Heart right ventricle (tissue), 16 donors: ENCODE data around the gene LGALS14. TPM values are rescaled to one million over a fixed set of nuclear protein-coding genes. Genes with fewer than 3 reads are reported as not detected.
"Not testable (repeated sequence)": the region's sequence is repeated elsewhere in the genome, so short reads cannot be mapped to it uniquely, and the experiment has no call there.

Source experiments
- ATAC-seq, 8 donors: fragments of 200-7000 bp; cut with Tn5 transposase; one replicate each; pipeline ENCODE4 v1.9.1; 2020; ENCODE audit warnings: mild to moderate bottlenecking in 8 of 8, moderate library complexity in 8 of 8, moderate number of reproducible peaks in 1 of 8
- DNase-seq, 2 donors: peaks; one replicate each; pipeline ENCODE4 v3.0.0-alpha.2; 2020
- H3K27ac ChIP-seq, 10 donors: fragments of 200-600 bp; sonication (generic) in 2 of 10; one replicate each; pipeline versions ENCODE4 v1.5.0 to v1.8.0; 2020 to 2022; ENCODE audit warnings: mild to moderate bottlenecking in 3 of 10
- H3K27me3 ChIP-seq, 7 donors: fragments of 200-600 bp; one replicate each; pipeline ENCODE4 v1.8.0; 2021 to 2022; ENCODE audit warnings: mild to moderate bottlenecking in 2 of 7
- H3K36me3 ChIP-seq, 9 donors: fragments of 200-600 bp; sonication (generic) in 1 of 9; one replicate each; pipeline versions ENCODE4 v1.5.0 to v1.8.0; 2020 to 2022; ENCODE audit warnings: mild to moderate bottlenecking in 2 of 9
- H3K4me1 ChIP-seq, 9 donors: fragments of 200-600 bp; sonication (generic) in 1 of 9; one replicate each; pipeline versions ENCODE4 v1.5.0 to v1.8.0; 2020 to 2022; ENCODE audit warnings: mild to moderate bottlenecking in 4 of 9
- H3K4me3 ChIP-seq, 10 donors: fragments of 200-600 bp; sonication (generic) in 2 of 10; one replicate each; pipeline versions ENCODE4 v1.5.0 to v1.8.0; 2020 to 2022; ENCODE audit warnings: mild to moderate bottlenecking in 7 of 10, moderate library complexity in 2 of 10
- H3K9me3 ChIP-seq, 11 donors: fragments of 200-600 bp in 10 of 11; sonication (generic) in 2 of 11; one replicate each; pipeline versions ENCODE4 v1.5.0 to v1.8.0; 2013 to 2022; ENCODE audit warnings: mild to moderate bottlenecking in 2 of 11, control low read depth in 1 of 11, moderate library complexity in 1 of 11
- CTCF ChIP-seq, 9 donors: fragments of 200-600 bp; sonication (generic) in 2 of 9; IDR thresholded peaks; one replicate each; pipeline versions ENCODE4 v1.5.0 to v1.8.0; 2021 to 2022; ENCODE audit warnings: antibody characterized with exemption in 9 of 9, mild to moderate bottlenecking in 5 of 9, moderate library complexity in 1 of 9
- WGBS, 2 donors: extraction: QIAGEN DNeasy Blood & Tissue Kit; methylation state at CpG; one replicate each; pipeline ENCODE4 v1.1.7; 2013; ENCODE audit warnings: inconsistent platforms in 1 of 2; 5-methylcytosine and 5-hydroxymethylcytosine counted together
- intact Hi-C, 10 donors: fragments of 100-400 bp; cut with DNase I; formaldehyde crosslinking; loops; one replicate each; pipeline versions ENCODE4 v1.11.1 to v1.14.2; 2022
- polyA plus RNA-seq, 2 donors: library from polyadenylated mRNA; stranded (reverse); fragments of 200-250 nt; gene quantifications; one replicate each; pipeline ENCODE4 v1.2.3, GENCODE V29; 2013
- total RNA-seq, 10 donors: library from RNA; stranded (reverse); fragmentation: NEBNext Ultra II Directional in 3 of 10; extraction: Animal tissue kit (Norgen Biotek cat#: 25700) in 3 of 10; gene quantifications; one replicate each; pipeline versions ENCODE4 v1.2.1 to v1.2.4, GENCODE V29; 2021 to 2023
- donor health status: Arrhythmogenic right ventricular cardiomyopathy.
- donor health status: ischemic (EF 13 %, LVEDD 7.1; RV severe dilation, severe dysfunction).
- donor health status: healthy with polysubstance abuse.
- donor health status: DM: no; HTN: yes; CAD: no.
- donor health status: DM: no; HTN: no; CAD: no.
- donor health status: ischemic (EF 25% LVEDD 6.9; RV normal size, moderate dysfunction).
- donor health status: ischemic (EF 25% LVEDD 5.7; RV mildly dilated, moderate dysfunction).
- donor health status: healthy.
- donor health status: DM: yes; HTN: yes; CAD: no.
- donor health status: Ischemic cardiomyopathy.
- donor health status: ischemic (EF 35%, LVEDD 5.7; RV mildly dilated, moderate dysfunction).
- donor health status: nonischemic (EF 11% LVEDD 7.7; RV severe dilation, severe dysfunction).
- donor health status: DM: yes; HTN: yes; CAD: no.
- donor health status: PGD.
- donor health status: ischemic (EF 29% LVEDD 5.4; RV normal size, mild dysfunction).
- donor health status: nonischemic (EF 23%, LVEDD 6.1; RV moderate dilation, normal function).

Gene LGALS14
- total and polyA plus RNA-seq, 12 donors = not detected

GRCh38 chr19:39708594-39708993 is 4.3 kb downstream of the LGALS14 start:
- Histone ChIP-seq H3K4me1 (no peaks in the 10 kb centered on the region), H3K27ac (no peak overlapping the region), H3K4me3 (no peak overlapping the region), H3K27me3 (peaks cover 0 to 19% (median 0%) of the 10 kb centered on the region in 7 donors), H3K9me3 (no peaks in the 10 kb centered on the region), H3K36me3 (no peaks in the 10 kb centered on the region)
- TF ChIP-seq CTCF (IDR thresholded peaks at IDR 0.05) = no peak
- no peak for DNase-seq
- no peak for ATAC-seq
- intact Hi-C loops = no loop called here
- 76 to 80% methylated on average over 6 of the region's 6 CpGs for WGBS, 2 donors

- ATAC-seq = no peak
- no peak for TF ChIP-seq CTCF (IDR thresholded peaks at IDR 0.05)
Measured at GRCh38 chr19:39709026-39709872, 5.0 kb downstream of the LGALS14 start.

GRCh38 chr19:39710333-39710890 is 6.1 kb downstream of the LGALS14 start:
- peaks cover 0 to 17% (median 0%) of the 10 kb centered on the region in 7 donors for H3K27me3 ChIP-seq
- ATAC-seq = no peak
- WGBS, 2 donors = 76 to 87% methylated on average over 4 of the region's 4 CpGs

More at GRCh38 chr19:39709026-39709872, 5.0 kb downstream of the LGALS14 start:
- H3K4me1 ChIP-seq = no peaks in the 10 kb centered on the region
- H3K27me3 ChIP-seq = peaks cover 0 to 19% (median 0%) of the 10 kb centered on the region in 7 donors
- 76 to 81% methylated on average over 5 of the region's 5 CpGs for WGBS, 2 donors
- H3K9me3 ChIP-seq = peaks cover 0 to 2% (median 0%) of the 10 kb centered on the region in 11 donors
- no peak overlapping the region for H3K4me3 ChIP-seq
- intact Hi-C loops = no loop called here
- no peak overlapping the region for H3K27ac ChIP-seq
- no peak for DNase-seq
- H3K36me3 ChIP-seq = no peaks in the 10 kb centered on the region

GRCh38 chr19:39720144-39720543 is 15.9 kb downstream of the LGALS14 start:
- DNase-seq, H3K27ac ChIP-seq, H3K4me3 ChIP-seq, H3K36me3 ChIP-seq, H3K4me1 ChIP-seq, H3K9me3 ChIP-seq, ATAC-seq, intact Hi-C loops: not testable (repeated sequence)
- WGBS, 2 donors = 68 to 74% methylated on average over 3 of the region's 3 CpGs
- peaks cover 0 to 25% (median 17%) of the 10 kb centered on the region in 7 donors for H3K27me3 ChIP-seq

More at GRCh38 chr19:39710333-39710890, 6.1 kb downstream of the LGALS14 start:
- Histone ChIP-seq H3K36me3 (no peaks in the 10 kb centered on the region), H3K4me1 (no peaks in the 10 kb centered on the region), H3K4me3 (no peak overlapping the region), H3K9me3 (peaks cover 0 to 7% (median 0%) of the 10 kb centered on the region in 11 donors), H3K27ac (no peak overlapping the region)
- no peak for DNase-seq
- intact Hi-C loops = no loop called here
- TF ChIP-seq CTCF (IDR thresholded peaks at IDR 0.05) = no peak

- Histone ChIP-seq H3K27ac (no peak overlapping the region), H3K36me3 (no peaks in the 10 kb centered on the region), H3K4me3 (no peak overlapping the region), H3K9me3 (no peaks in the 10 kb centered on the region), H3K27me3 (peaks cover 0 to 31% (median 7%) of the 10 kb centered on the region in 7 donors), H3K4me1 (no peaks in the 10 kb centered on the region)
- ATAC-seq = no peak
- intact Hi-C loops = no loop called here
- TF ChIP-seq CTCF (IDR thresholded peaks at IDR 0.05) = no peak
- DNase-seq = no peak
Measured at GRCh38 chr19:39725995-39726394, 21.7 kb downstream of the LGALS14 start.
